GM12875 (cell line): ENCODE results near the gene FOXK1.

Source experiments
- H3K4me3 ChIP-seq: one replicate; pipeline ENCODE4 v1.5.1; 2011; ENCODE audit warnings: low read depth, low read length, control low read depth
- CTCF ChIP-seq: IDR thresholded peaks from 2 replicates; pipeline ENCODE4 v1.5.1; 2011; ENCODE audit warnings: low read depth, mild to moderate bottlenecking, control low read depth, inconsistent platforms, low read length, moderate library complexity, borderline replicate concordance; ENCODE audit not compliant: insufficient read depth

The FOXK1 gene

GRCh38 chr7:4815609-4816418, 133.7 kb downstream of the FOXK1 start:
- TF ChIP-seq CTCF: peak; percentile 13; the same call in 1 of the 2 replicates
- no peak overlapping the region for H3K4me3 ChIP-seq

GRCh38 chr7:4816419-4817080, 134.5 kb downstream of the FOXK1 start:
- no peak for TF ChIP-seq CTCF
- no peak overlapping the region for H3K4me3 ChIP-seq

GRCh38 chr7:4817178-4817901, 135.2 kb downstream of the FOXK1 start:
- TF ChIP-seq CTCF: no peak
- H3K4me3 ChIP-seq: no peak overlapping the region

GRCh38 chr7:4818000-4818794, 136.1 kb downstream of the FOXK1 start:
- H3K4me3 ChIP-seq: no peak overlapping the region
- no peak for TF ChIP-seq CTCF

GRCh38 chr7:4819560-4820404, 137.7 kb downstream of the FOXK1 start:
- no peak overlapping the region for H3K4me3 ChIP-seq
- TF ChIP-seq CTCF: no peak

- no peak for TF ChIP-seq CTCF
- no peak overlapping the region for H3K4me3 ChIP-seq
Measured at GRCh38 chr7:4820405-4820966, 138.4 kb downstream of the FOXK1 start.
